Peyer's patch (tissue), 4 donors: ENCODE data around the gene PRSS53. TPM values are rescaled to one million over a fixed set of nuclear protein-coding genes. Genes with fewer than 3 reads are reported as not detected.

Experiments used
- DNase-seq, 3 donors: peaks; one replicate each; pipeline ENCODE4 v3.0.0-alpha.2; 2017 to 2019
- H3K27ac ChIP-seq, 4 donors: fragments of 200-600 bp; sonication (generic); one replicate each; pipeline ENCODE4 v1.5.1; 2016 to 2019
- H3K27me3 ChIP-seq, 2 donors: fragments of 200-600 bp; sonication (generic); one replicate each; pipeline ENCODE4 v1.5.1; 2019
- H3K36me3 ChIP-seq, 3 donors: fragments of 200-600 bp; sonication (generic); one replicate each; pipeline ENCODE4 v1.5.1; 2016 to 2019
- H3K4me1 ChIP-seq, 4 donors: fragments of 200-600 bp; sonication (generic); one replicate each; pipeline ENCODE4 v1.5.1; 2016 to 2019
- H3K4me3 ChIP-seq, 4 donors: fragments of 200-600 bp; sonication (generic); 1 replicate in 3 of 4; 2 replicates in 1 of 4; pipeline ENCODE4 v1.5.1; 2016 to 2019; ENCODE audit warnings: mild to moderate bottlenecking in 1 of 4
- H3K9me3 ChIP-seq, 4 donors: fragments of 200-600 bp; sonication (generic); one replicate each; pipeline ENCODE4 v1.5.1; 2016 to 2019; ENCODE audit warnings: mild to moderate bottlenecking in 1 of 4
- POLR2A ChIP-seq, 2 donors: fragments of 450-650 bp; IDR thresholded peaks; one replicate each; pipeline ENCODE4 v1.5.1; 2017; ENCODE audit warnings: antibody characterized with exemption in 2 of 2, mild to moderate bottlenecking in 2 of 2, moderate library complexity in 2 of 2
- total RNA-seq, 4 donors: library from RNA; depleted of rRNA; stranded (reverse); fragments of >200 nt; gene quantifications; one replicate each; pipeline ENCODE4 v1.1.0, GENCODE V29; 2016
- TF ChIP-seq, protein P1 (sequence below), 6 experiments: fragments of 450-650 bp in 4 of 6; fragments of 200-600 bp in 2 of 6; sonication (generic) in 1 of 6; IDR thresholded peaks; one replicate each; pipeline ENCODE4 v1.5.1; 2017 to 2019; ENCODE audit warnings: antibody characterized with exemption in 6 of 6, mild to moderate bottlenecking in 3 of 6, moderate library complexity in 1 of 6

PRSS53 gene
- total RNA-seq, 4 donors from 2014 or later = 6.8 to 18.4 (median 12.0) TPM

GRCh38 chr16:31108794-31109558, 20.2 kb upstream of the PRSS53 start:
- Histone ChIP-seq H3K9me3 (no peaks in the 10 kb centered on the region), H3K27ac (peak overlapping the region; percentile 77 to 84 (median 82)), H3K4me3 (peak overlapping the region; percentile 66 to 98 (median 84)), H3K4me1 (peaks cover 0 to 31% (median 11%) of the 10 kb centered on the region in 4 donors), H3K27me3 (no peaks in the 10 kb centered on the region), H3K36me3 (peaks cover 0 to 38% (median 0%) of the 10 kb centered on the region in 3 donors)
- no peak for TF ChIP-seq POLR2A (IDR thresholded peaks at IDR 0.05)
- TF ChIP-seq, protein P1, sequence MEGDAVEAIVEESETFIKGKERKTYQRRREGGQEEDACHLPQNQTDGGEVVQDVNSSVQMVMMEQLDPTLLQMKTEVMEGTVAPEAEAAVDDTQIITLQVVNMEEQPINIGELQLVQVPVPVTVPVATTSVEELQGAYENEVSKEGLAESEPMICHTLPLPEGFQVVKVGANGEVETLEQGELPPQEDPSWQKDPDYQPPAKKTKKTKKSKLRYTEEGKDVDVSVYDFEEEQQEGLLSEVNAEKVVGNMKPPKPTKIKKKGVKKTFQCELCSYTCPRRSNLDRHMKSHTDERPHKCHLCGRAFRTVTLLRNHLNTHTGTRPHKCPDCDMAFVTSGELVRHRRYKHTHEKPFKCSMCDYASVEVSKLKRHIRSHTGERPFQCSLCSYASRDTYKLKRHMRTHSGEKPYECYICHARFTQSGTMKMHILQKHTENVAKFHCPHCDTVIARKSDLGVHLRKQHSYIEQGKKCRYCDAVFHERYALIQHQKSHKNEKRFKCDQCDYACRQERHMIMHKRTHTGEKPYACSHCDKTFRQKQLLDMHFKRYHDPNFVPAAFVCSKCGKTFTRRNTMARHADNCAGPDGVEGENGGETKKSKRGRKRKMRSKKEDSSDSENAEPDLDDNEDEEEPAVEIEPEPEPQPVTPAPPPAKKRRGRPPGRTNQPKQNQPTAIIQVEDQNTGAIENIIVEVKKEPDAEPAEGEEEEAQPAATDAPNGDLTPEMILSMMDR (IDR thresholded peaks at IDR 0.05) = no peak
- no peak for DNase-seq

GRCh38 chr16:31108035-31108793, 19.5 kb upstream of the PRSS53 start, which contains the start of gene BCKDK:
BCKDK (plus strand) TSS chr16:31108386; CDS start chr16:31109224, 838 bp downstream.
- no peaks in the 10 kb centered on the region for H3K9me3 ChIP-seq
- H3K27me3 ChIP-seq = no peaks in the 10 kb centered on the region
- TF ChIP-seq, protein P1 (IDR thresholded peaks at IDR 0.05) = peak in 1 of 6 experiments; percentile 10
- peak in 1 of 2 donors; percentile 50 for TF ChIP-seq POLR2A (IDR thresholded peaks at IDR 0.05)
- H3K4me3 ChIP-seq = peak within 1 kb of the TSS; percentile 66 to 98 (median 84)
- H3K4me1 ChIP-seq = peaks cover 0 to 23% (median 11%) of the 10 kb centered on the region in 4 donors
- H3K27ac ChIP-seq = peak within 1 kb of the TSS; percentile 77 to 84 (median 82)
- peak; percentile 68 to 89 (median 82) for DNase-seq
- peaks cover 0 to 37% (median 0%) of the 10 kb centered on the region in 3 donors for H3K36me3 ChIP-seq

- Histone ChIP-seq H3K4me3 (no peak overlapping the region), H3K27ac (peak overlapping the region in 1 of 4 donors; percentile 16), H3K36me3 (peaks cover 0 to 30% (median 0%) of the 10 kb centered on the region in 3 donors), H3K9me3 (no peaks in the 10 kb centered on the region), H3K4me1 (peaks cover 0 to 19% (median 11%) of the 10 kb centered on the region in 4 donors), H3K27me3 (no peaks in the 10 kb centered on the region)
- no peak for TF ChIP-seq POLR2A (IDR thresholded peaks at IDR 0.05)
- TF ChIP-seq, protein P1 (IDR thresholded peaks at IDR 0.05) = no peak
- DNase-seq = no peak
Observed at GRCh38 chr16:31107465-31107867, 18.7 kb upstream of the PRSS53 start.

DNA sequence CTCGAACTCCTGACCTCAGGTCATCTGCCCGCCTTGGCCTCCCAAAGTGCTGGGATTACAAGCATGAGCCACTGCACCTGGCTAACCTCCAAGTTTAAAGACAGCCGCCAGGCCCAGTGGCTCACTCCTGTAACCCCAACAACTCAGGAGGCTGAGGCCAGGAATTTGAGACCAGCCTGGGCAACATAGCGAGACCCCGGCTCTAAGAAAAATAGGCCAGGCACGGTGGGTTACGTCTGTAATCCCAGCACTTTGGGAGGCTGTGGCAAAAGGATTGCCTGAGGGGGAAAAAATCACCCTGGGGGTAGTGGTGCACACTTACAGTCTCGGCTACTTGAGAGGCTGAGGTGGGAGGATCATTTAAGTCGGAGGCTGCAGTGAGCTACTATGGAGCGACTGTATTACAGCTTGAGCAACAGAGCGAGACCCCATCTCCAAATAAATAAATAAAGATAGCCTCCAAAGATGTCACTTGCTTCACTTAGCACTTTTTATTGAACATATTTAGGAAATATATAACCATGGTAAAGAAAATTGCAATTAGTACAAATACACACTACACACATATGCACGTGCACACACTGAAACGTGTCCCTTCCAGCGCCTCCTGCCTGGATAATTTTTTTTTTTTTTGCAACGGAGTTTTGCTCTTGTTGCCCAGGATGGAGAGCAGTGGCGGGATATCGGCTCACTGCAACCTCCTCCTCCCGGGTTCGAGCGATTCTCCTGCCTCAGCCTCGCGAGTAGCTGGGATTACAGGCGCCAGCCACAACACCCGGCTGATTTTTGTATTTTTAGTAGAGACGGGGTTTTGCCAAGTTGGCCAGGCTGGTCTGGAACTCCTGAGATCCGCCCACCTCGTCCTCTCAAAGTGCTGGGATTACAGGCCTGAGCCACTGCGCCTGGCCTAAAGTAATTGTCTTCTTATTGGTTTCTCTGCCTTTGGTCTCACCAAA, 18.0 kb upstream of the PRSS53 start:
- TF ChIP-seq, protein P1 (IDR thresholded peaks at IDR 0.05) = no peak
- TF ChIP-seq POLR2A (IDR thresholded peaks at IDR 0.05) = no peak
- H3K4me3 ChIP-seq = no peak overlapping the region

More for the DNA sequence above, 18.0 kb upstream of the PRSS53 start:
- Histone ChIP-seq H3K4me1 (peaks cover 0 to 19% (median 11%) of the 10 kb centered on the region in 4 donors), H3K9me3 (no peaks in the 10 kb centered on the region), H3K27me3 (no peaks in the 10 kb centered on the region), H3K36me3 (peaks cover 0 to 23% (median 0%) of the 10 kb centered on the region in 3 donors), H3K27ac (peak overlapping the region in 1 of 4 donors; percentile 16)
- no peak for DNase-seq
